Esophagus muscularis mucosa (tissue), 4 donors: ENCODE measurements around the gene CXCL3. TPM values are rescaled to one million over a fixed set of nuclear protein-coding genes. Genes with fewer than 3 reads are reported as not detected.

Experiments
- DNase-seq: peaks from one replicate; pipeline ENCODE4 v3.0.0-alpha.2; 2017; ENCODE audit errors: extremely low spot score
- H3K27ac ChIP-seq, 4 donors: fragments of 200-600 bp; sonication (generic); replicated peaks in 1 of 4; 1 replicate in 3 of 4; 2 replicates in 1 of 4; pipeline ENCODE4 v1.5.1; 2016 to 2019; ENCODE audit warnings: mild to moderate bottlenecking in 1 of 4
- H3K27me3 ChIP-seq, 4 donors: fragments of 200-600 bp; sonication (generic); one replicate each; pipeline versions ENCODE4 v1.5.1 to v1.6.0; 2016 to 2019
- H3K36me3 ChIP-seq, 4 donors: fragments of 200-600 bp; sonication (generic); one replicate each; pipeline ENCODE4 v1.5.1; 2016 to 2019
- H3K4me1 ChIP-seq, 4 donors: fragments of 200-600 bp; sonication (generic); one replicate each; pipeline ENCODE4 v1.5.1; 2016 to 2019
- H3K4me3 ChIP-seq, 4 donors: fragments of 200-600 bp; sonication (generic); 1 replicate in 2 of 4; 2 replicates in 2 of 4; pipeline ENCODE4 v1.5.1; 2016 to 2019; ENCODE audit warnings: mild to moderate bottlenecking in 4 of 4, moderate library complexity in 1 of 4
- H3K9me3 ChIP-seq, 4 donors: fragments of 200-600 bp; sonication (generic); 1 replicate in 3 of 4; 2 replicates in 1 of 4; pipeline ENCODE4 v1.5.1; 2016 to 2019
- EP300 ChIP-seq: sonication (generic); formaldehyde crosslinking; IDR thresholded peaks from one replicate; pipeline ENCODE4 v1.6.1; 2017; ENCODE audit warnings: antibody characterized with exemption
- POLR2A ChIP-seq: fragments of 450-650 bp; IDR thresholded peaks from one replicate; pipeline ENCODE4 v1.6.1; 2017; ENCODE audit warnings: antibody characterized with exemption, moderate library complexity, mild to moderate bottlenecking, low read depth
- POLR2AphosphoS5 ChIP-seq, 2 donors: sonication (generic); formaldehyde crosslinking; IDR thresholded peaks; one replicate each; pipeline ENCODE4 v1.6.1; 2017; ENCODE audit warnings: antibody characterized with exemption in 2 of 2
- WGBS: methylation state at CpG from one replicate; pipeline ENCODE4 v1.1.5; 2018; 5-methylcytosine and 5-hydroxymethylcytosine counted together
- intact Hi-C: fragments of 100-400 bp; cut with DNase I; formaldehyde crosslinking; loops from one replicate; pipeline ENCODE4 v1.15.1; 2023
- total RNA-seq, 4 donors: library from RNA; depleted of rRNA; stranded (reverse); fragments of >200 nt; gene quantifications; one replicate each; pipeline versions ENCODE4 v1.1.0 to v1.2.1, GENCODE V29; 2016
- TF ChIP-seq, protein P1 (sequence below), 3 experiments: fragments of 200-600 bp in 2 of 3; fragments of 450-650 bp in 1 of 3; sonication (generic) in 2 of 3; IDR thresholded peaks; one replicate each; pipeline ENCODE4 v1.5.1; 2017 to 2019; ENCODE audit warnings: antibody characterized with exemption in 3 of 3, mild to moderate bottlenecking in 2 of 3, moderate library complexity in 1 of 3

CXCL3 gene
- total RNA-seq, 4 donors from 2014 or later = 2.2 TPM; not detected in 3

DNA sequence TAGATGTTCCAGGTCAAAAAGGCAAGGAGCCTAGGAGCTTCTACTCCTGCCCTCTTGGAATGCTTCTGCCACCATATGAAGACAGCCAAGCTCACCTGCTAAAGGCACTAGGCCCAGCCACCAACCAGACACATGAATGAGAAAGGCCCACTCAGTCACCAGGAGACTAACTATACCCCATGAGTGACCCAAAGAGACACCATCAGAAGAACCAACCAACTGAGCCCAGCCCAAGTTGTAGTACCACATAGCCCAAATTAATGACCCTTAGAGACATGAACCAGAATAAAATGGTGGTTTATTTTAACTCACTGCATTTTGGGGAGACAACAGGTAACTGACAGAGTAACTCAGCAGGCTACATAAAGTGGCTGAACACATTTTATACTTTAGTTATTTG lies 22.9 kb upstream of the CXCL3 start:
- intact Hi-C loops = no loop called here
- no peak overlapping the region for H3K4me3 ChIP-seq
- TF ChIP-seq POLR2A (no peak), POLR2AphosphoS5 (IDR thresholded peaks at IDR 0.05) (no peak), EP300 (no peak)
- TF ChIP-seq, protein P1, sequence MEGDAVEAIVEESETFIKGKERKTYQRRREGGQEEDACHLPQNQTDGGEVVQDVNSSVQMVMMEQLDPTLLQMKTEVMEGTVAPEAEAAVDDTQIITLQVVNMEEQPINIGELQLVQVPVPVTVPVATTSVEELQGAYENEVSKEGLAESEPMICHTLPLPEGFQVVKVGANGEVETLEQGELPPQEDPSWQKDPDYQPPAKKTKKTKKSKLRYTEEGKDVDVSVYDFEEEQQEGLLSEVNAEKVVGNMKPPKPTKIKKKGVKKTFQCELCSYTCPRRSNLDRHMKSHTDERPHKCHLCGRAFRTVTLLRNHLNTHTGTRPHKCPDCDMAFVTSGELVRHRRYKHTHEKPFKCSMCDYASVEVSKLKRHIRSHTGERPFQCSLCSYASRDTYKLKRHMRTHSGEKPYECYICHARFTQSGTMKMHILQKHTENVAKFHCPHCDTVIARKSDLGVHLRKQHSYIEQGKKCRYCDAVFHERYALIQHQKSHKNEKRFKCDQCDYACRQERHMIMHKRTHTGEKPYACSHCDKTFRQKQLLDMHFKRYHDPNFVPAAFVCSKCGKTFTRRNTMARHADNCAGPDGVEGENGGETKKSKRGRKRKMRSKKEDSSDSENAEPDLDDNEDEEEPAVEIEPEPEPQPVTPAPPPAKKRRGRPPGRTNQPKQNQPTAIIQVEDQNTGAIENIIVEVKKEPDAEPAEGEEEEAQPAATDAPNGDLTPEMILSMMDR (IDR thresholded peaks at IDR 0.05) = no peak
- H3K27me3 ChIP-seq = no peaks in the 10 kb centered on the region
- no peaks in the 10 kb centered on the region for H3K36me3 ChIP-seq
- no peak for DNase-seq
- H3K4me1 ChIP-seq = no peaks in the 10 kb centered on the region
- peaks cover 0 to 6% (median 2%) of the 10 kb centered on the region in 4 donors for H3K9me3 ChIP-seq
- H3K27ac ChIP-seq = no peak overlapping the region

DNA sequence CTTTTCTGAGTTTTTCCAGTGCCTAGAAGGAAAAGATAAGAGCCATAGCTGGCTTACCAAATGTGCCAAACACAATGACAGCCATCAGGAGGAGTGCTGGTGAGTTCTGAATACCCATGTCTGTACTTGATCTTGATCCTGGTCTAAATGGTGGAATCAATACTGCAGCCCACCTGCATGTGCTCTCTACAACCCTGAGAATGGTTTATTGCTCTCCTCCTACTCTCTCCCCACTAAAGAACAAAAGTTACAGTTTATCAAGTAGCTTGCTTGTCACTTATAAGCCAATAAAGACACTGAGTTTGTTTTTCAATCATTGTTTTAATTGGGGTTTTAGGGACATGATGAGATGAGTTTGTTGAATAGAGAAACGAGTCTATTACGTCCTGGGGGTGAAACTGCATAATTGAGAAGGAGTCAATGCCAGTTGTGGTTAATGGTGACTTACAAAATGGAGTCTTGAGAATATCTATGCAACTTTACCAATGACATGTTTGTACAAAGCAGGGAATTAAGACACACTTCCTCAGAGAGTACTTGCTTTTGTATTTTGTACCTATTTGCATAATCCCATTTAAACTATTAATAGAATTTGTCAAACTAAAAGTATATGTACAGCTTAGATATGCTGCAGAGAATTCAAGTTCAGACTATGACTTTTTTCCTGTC lies 20.8 kb upstream of the CXCL3 start:
- intact Hi-C loops = no loop called here
- H3K27ac ChIP-seq = no peak overlapping the region
- TF ChIP-seq EP300 (no peak), POLR2A (no peak)
- TF ChIP-seq, protein P1 (IDR thresholded peaks at IDR 0.05) = no peak
- H3K9me3 ChIP-seq = peaks cover 0 to 6% (median 2%) of the 10 kb centered on the region in 4 donors
- no peaks in the 10 kb centered on the region for H3K36me3 ChIP-seq
- H3K27me3 ChIP-seq = no peaks in the 10 kb centered on the region
- H3K4me1 ChIP-seq = no peaks in the 10 kb centered on the region
- no peak overlapping the region for H3K4me3 ChIP-seq
- no peak for DNase-seq
- 53% methylated on average over 2 of the region's 2 CpGs for WGBS

- Histone ChIP-seq H3K36me3 (no peaks in the 10 kb centered on the region), H3K4me3 (no peak overlapping the region), H3K27ac (no peak overlapping the region), H3K27me3 (no peaks in the 10 kb centered on the region), H3K9me3 (peaks cover 0 to 6% (median 2%) of the 10 kb centered on the region in 4 donors), H3K4me1 (no peaks in the 10 kb centered on the region)
- intact Hi-C loops = no loop called here
- TF ChIP-seq POLR2A (no peak), POLR2AphosphoS5 (IDR thresholded peaks at IDR 0.05) (no peak), EP300 (no peak)
- TF ChIP-seq, protein P1 (IDR thresholded peaks at IDR 0.05) = no peak
- WGBS = 97% methylated on average over 4 of the region's 4 CpGs
- DNase-seq = no peak
These were observed 19.7 kb upstream of the CXCL3 start for GRCh38 chr4:74058048-74058651.

DNA sequence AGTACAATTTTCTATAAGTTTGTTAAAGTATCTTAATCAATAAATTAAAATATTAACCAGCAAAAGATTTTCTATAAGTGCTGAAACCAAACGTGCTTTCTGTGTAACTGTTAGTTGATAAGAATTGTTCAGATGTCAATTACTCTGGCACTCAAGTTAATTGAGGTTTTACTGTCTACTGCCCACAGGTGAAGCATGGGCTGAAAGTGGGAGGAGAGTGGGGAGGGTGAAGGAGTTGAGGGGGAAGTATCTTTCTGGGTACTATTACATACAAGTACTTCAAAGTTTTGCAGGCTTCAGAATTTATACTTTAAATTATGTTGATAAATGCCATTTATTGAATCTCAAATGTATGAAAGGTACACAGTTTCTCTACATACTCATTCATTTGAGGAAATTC lies 19.1 kb upstream of the CXCL3 start:
- TF ChIP-seq, protein P1 (IDR thresholded peaks at IDR 0.05) = no peak
- TF ChIP-seq POLR2AphosphoS5 (IDR thresholded peaks at IDR 0.05) (no peak), POLR2A (no peak), EP300 (no peak)
- no peaks in the 10 kb centered on the region for H3K27me3 ChIP-seq
- intact Hi-C loops = no loop called here
- peaks cover 0 to 6% (median 2%) of the 10 kb centered on the region in 4 donors for H3K9me3 ChIP-seq
- no peak overlapping the region for H3K4me3 ChIP-seq
- DNase-seq = no peak
- no peaks in the 10 kb centered on the region for H3K36me3 ChIP-seq
- no peak overlapping the region for H3K27ac ChIP-seq
- WGBS = 54% methylated on average over 1 of the region's 1 CpG
- no peaks in the 10 kb centered on the region for H3K4me1 ChIP-seq
